ENCODE measurements around the gene TIMM8A.

TIMM8A gene

DNA sequence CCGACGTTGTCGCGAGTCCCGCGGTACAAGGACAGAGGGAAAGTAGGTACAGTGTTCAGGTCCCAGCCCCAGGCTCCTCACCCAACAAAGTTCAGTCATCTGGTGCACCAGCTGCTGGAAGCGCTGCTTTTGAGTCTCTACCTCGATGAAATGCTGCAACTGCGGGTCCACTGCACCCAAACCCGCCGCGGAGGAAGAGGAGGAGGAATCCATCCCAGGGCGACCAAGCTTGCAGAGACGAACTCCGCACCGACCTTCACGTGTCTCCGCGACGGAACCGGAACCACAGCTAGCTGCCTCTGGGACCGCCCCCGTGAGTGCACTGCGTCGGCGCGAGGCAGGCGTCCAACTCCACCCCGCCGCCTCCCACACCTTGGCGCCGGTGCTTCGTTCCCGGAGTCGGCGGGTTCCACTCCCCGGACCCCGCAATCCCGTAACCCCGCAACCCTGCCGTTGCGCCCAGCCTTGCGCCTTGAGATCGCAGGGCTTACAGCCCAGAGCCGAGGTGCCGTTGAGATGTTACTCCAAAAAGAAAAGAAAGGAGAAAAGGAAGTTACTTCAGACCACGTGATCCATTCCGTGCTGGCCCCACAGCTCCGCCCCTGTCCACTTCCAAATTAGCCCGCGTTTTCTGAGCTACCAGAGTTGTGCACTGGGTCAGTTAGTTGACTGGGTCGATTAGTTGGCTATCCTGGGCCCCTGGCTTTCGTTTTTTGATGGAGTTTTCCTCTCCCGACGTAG is at the start of gene TIMM8A:
TSS of gene TIMM8A (minus strand) at position 291 of the 741 bp plus-strand sequence. CDS start at position 213, 78 bp downstream.
- no peaks in the 10 kb centered on the region for H3K9me3 ChIP-seq (ENCODE audit: control insufficient read depth, insufficient read depth, low read length)
- peak within 1 kb of the TSS; percentile 87; the same call in 1 of the 2 replicates for H3K4me3 ChIP-seq (ENCODE audit: low read length)
- no peaks in the 10 kb centered on the region for H3K27me3 ChIP-seq (ENCODE audit: control insufficient read depth, insufficient read depth, low read length)
- DNase-seq (ENCODE audit: low read depth, low spot score) = peak; percentile 39
- no peaks in the 10 kb centered on the region for H3K36me3 ChIP-seq (ENCODE audit: control insufficient read depth, insufficient read depth, low read length)
- H3K4me1 ChIP-seq (ENCODE audit: control insufficient read depth, insufficient read depth, low read length) = no peaks in the 10 kb centered on the region
- no peak within 1 kb of the TSS for H3K27ac ChIP-seq (ENCODE audit: low read length)
- WGBS (ENCODE audit: insufficient coverage, insufficient read length) = no CpG with 5 or more reads among the region's 55 CpGs

- H3K27ac ChIP-seq (ENCODE audit: low read length) = no peak overlapping the region
- H3K4me3 ChIP-seq (ENCODE audit: low read length) = no peak overlapping the region
- H3K27me3 ChIP-seq (ENCODE audit: control insufficient read depth, insufficient read depth, low read length) = no peaks in the 10 kb centered on the region
- H3K36me3 ChIP-seq (ENCODE audit: control insufficient read depth, insufficient read depth, low read length) = peaks cover 5% of the 10 kb centered on the region; the same call in 1 of the 2 replicates
- no peak for DNase-seq (ENCODE audit: low read depth, low spot score)
- no CpG with 5 or more reads among the region's 4 CpGs for WGBS (ENCODE audit: insufficient coverage, insufficient read length)
- no peaks in the 10 kb centered on the region for H3K9me3 ChIP-seq (ENCODE audit: control insufficient read depth, insufficient read depth, low read length)
- no peaks in the 10 kb centered on the region for H3K4me1 ChIP-seq (ENCODE audit: control insufficient read depth, insufficient read depth, low read length)
These were observed 49.2 kb upstream of the TIMM8A start for GRCh38 chrX:101397779-101398178.

GRCh38 chrX:101395789-101396188 is 47.2 kb upstream of the TIMM8A start:
- Histone ChIP-seq H3K4me1 (ENCODE audit: control insufficient read depth, insufficient read depth, low read length) (no peaks in the 10 kb centered on the region), H3K9me3 (ENCODE audit: control insufficient read depth, insufficient read depth, low read length) (no peaks in the 10 kb centered on the region), H3K27ac (ENCODE audit: low read length) (no peak overlapping the region), H3K27me3 (ENCODE audit: control insufficient read depth, insufficient read depth, low read length) (no peaks in the 10 kb centered on the region), H3K4me3 (ENCODE audit: low read length) (no peak overlapping the region), H3K36me3 (ENCODE audit: control insufficient read depth, insufficient read depth, low read length) (peaks cover 15% of the 10 kb centered on the region; the same call in 1 of the 2 replicates)
- WGBS (ENCODE audit: insufficient coverage, insufficient read length) = no CpG with 5 or more reads among the region's 1 CpG
- no peak for DNase-seq (ENCODE audit: low read depth, low spot score)

DNA sequence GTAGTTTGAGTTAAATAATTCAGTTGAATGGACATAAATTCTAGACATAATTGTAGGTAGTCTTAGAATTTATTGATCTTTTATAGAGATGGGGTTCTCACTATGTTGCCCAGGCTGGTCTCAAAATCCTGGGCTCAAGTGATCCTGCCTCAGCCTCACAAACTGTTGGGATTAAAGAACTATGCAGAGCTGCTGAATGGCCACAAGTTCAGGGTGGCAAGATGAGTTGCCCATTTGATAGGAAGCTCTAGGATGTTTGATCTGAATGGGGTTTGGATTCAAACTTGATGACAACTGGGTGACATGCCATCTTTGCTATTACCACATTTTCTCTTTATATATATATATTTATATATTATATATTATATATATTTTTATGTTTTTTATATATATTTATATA is 45.8 kb upstream of the TIMM8A start:
- Histone ChIP-seq H3K36me3 (ENCODE audit: control insufficient read depth, insufficient read depth, low read length) (peaks cover 12% of the 10 kb centered on the region; the same call in 1 of the 2 replicates), H3K27ac (ENCODE audit: low read length) (no peak overlapping the region), H3K9me3 (ENCODE audit: control insufficient read depth, insufficient read depth, low read length) (no peaks in the 10 kb centered on the region), H3K4me1 (ENCODE audit: control insufficient read depth, insufficient read depth, low read length) (no peaks in the 10 kb centered on the region), H3K27me3 (ENCODE audit: control insufficient read depth, insufficient read depth, low read length) (no peaks in the 10 kb centered on the region), H3K4me3 (ENCODE audit: low read length) (no peak overlapping the region)
- no peak for DNase-seq (ENCODE audit: low read depth, low spot score)

- H3K4me1 ChIP-seq (ENCODE audit: control insufficient read depth, insufficient read depth, low read length) = no peaks in the 10 kb centered on the region
- no CpG with 5 or more reads among the region's 11 CpGs for WGBS (ENCODE audit: insufficient coverage, insufficient read length)
- H3K27me3 ChIP-seq (ENCODE audit: control insufficient read depth, insufficient read depth, low read length) = no peaks in the 10 kb centered on the region
- no peak overlapping the region for H3K4me3 ChIP-seq (ENCODE audit: low read length)
- DNase-seq (ENCODE audit: low read depth, low spot score) = no peak
- no peak overlapping the region for H3K27ac ChIP-seq (ENCODE audit: low read length)
- H3K9me3 ChIP-seq (ENCODE audit: control insufficient read depth, insufficient read depth, low read length) = no peaks in the 10 kb centered on the region
- peaks cover 12% of the 10 kb centered on the region; the same call in 1 of the 2 replicates for H3K36me3 ChIP-seq (ENCODE audit: control insufficient read depth, insufficient read depth, low read length)
These were observed 45.2 kb upstream of the TIMM8A start for GRCh38 chrX:101393530-101394305.

DNA sequence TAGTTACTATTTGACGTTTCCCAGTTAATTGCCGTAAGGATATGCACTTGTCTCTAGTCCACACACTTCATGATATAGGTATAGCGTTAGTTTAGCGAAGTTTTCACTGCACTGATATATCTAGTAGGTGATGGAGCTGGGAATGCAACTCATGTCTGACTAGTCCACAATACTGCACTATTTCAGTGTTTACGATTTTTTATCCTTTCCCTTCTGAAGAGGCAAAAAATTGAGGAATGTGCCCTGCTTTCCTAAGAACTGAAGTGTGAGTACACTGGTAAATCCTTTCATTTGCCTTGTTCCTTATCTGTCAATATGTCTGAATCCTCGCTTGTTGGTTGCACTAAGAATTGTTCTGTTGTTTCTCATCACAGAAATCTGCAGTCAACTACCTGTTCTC is 43.3 kb upstream of the TIMM8A start:
- no peaks in the 10 kb centered on the region for H3K27me3 ChIP-seq (ENCODE audit: control insufficient read depth, insufficient read depth, low read length)
- no peaks in the 10 kb centered on the region for H3K4me1 ChIP-seq (ENCODE audit: control insufficient read depth, insufficient read depth, low read length)
- H3K36me3 ChIP-seq (ENCODE audit: control insufficient read depth, insufficient read depth, low read length) = peaks cover 12% of the 10 kb centered on the region; the same call in 1 of the 2 replicates
- peak overlapping the region; percentile 98; the same call in 1 of the 2 replicates for H3K4me3 ChIP-seq (ENCODE audit: low read length)
- H3K27ac ChIP-seq (ENCODE audit: low read length) = no peak overlapping the region
- no peaks in the 10 kb centered on the region for H3K9me3 ChIP-seq (ENCODE audit: control insufficient read depth, insufficient read depth, low read length)
- no CpG with 5 or more reads among the region's 6 CpGs for WGBS (ENCODE audit: insufficient coverage, insufficient read length)
- DNase-seq (ENCODE audit: low read depth, low spot score) = no peak

- Histone ChIP-seq H3K9me3 (ENCODE audit: control insufficient read depth, insufficient read depth, low read length) (no peaks in the 10 kb centered on the region), H3K4me3 (ENCODE audit: low read length) (peak within 1 kb of the TSS; percentile 98), H3K4me1 (ENCODE audit: control insufficient read depth, insufficient read depth, low read length) (no peaks in the 10 kb centered on the region), H3K27ac (ENCODE audit: low read length) (no peak within 1 kb of the TSS), H3K36me3 (ENCODE audit: control insufficient read depth, insufficient read depth, low read length) (peaks cover 12% of the 10 kb centered on the region; the same call in 1 of the 2 replicates), H3K27me3 (ENCODE audit: control insufficient read depth, insufficient read depth, low read length) (no peaks in the 10 kb centered on the region)
- DNase-seq (ENCODE audit: low read depth, low spot score) = peak; percentile 67
- WGBS (ENCODE audit: insufficient coverage, insufficient read length) = no CpG with 5 or more reads among the region's 47 CpGs
These were observed 42.4 kb upstream of the TIMM8A start, which contains the start of gene RPL36A for GRCh38 chrX:101390664-101391525. Gene RPL36A (plus strand): TSS chrX:101391011. CDS start chrX:101391044, 33 bp downstream.

DNA sequence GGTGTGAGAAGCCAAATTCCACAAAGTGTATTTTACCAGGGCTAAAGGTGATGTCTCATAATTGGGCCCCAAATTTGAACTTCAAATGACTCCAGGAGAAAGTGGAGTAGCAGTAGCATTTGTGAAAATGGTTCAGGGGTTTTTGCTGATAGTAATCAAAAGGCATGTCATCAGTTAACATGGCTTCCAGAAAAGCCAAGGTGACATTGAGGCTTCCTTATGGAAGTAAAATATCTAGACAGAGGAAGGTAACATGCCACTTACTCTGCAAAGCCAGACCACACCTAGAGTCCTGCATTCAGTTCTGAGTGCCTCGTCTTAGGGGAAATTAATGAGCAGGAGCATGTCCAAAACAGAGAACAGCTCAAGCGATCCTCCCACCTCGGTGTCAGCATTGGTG is 40.1 kb upstream of the TIMM8A start:
- H3K9me3 ChIP-seq (ENCODE audit: control insufficient read depth, insufficient read depth, low read length) = no peaks in the 10 kb centered on the region
- H3K4me1 ChIP-seq (ENCODE audit: control insufficient read depth, insufficient read depth, low read length) = no peaks in the 10 kb centered on the region
- H3K27ac ChIP-seq (ENCODE audit: low read length) = no peak overlapping the region
- peaks cover 12% of the 10 kb centered on the region; the same call in 1 of the 2 replicates for H3K36me3 ChIP-seq (ENCODE audit: control insufficient read depth, insufficient read depth, low read length)
- no peaks in the 10 kb centered on the region for H3K27me3 ChIP-seq (ENCODE audit: control insufficient read depth, insufficient read depth, low read length)
- WGBS (ENCODE audit: insufficient coverage, insufficient read length) = no CpG with 5 or more reads among the region's 3 CpGs
- no peak for DNase-seq (ENCODE audit: low read depth, low spot score)
- H3K4me3 ChIP-seq (ENCODE audit: low read length) = no peak overlapping the region

- Histone ChIP-seq H3K4me1 (ENCODE audit: control insufficient read depth, insufficient read depth, low read length) (no peaks in the 10 kb centered on the region), H3K27ac (ENCODE audit: low read length) (no peak overlapping the region), H3K9me3 (ENCODE audit: control insufficient read depth, insufficient read depth, low read length) (no peaks in the 10 kb centered on the region), H3K36me3 (ENCODE audit: control insufficient read depth, insufficient read depth, low read length) (peaks cover 3% of the 10 kb centered on the region; the same call in 1 of the 2 replicates), H3K4me3 (ENCODE audit: low read length) (no peak overlapping the region), H3K27me3 (ENCODE audit: control insufficient read depth, insufficient read depth, low read length) (no peaks in the 10 kb centered on the region)
- no peak for DNase-seq (ENCODE audit: low read depth, low spot score)
- WGBS (ENCODE audit: insufficient coverage, insufficient read length) = no CpG with 5 or more reads among the region's 6 CpGs
These were observed 38.0 kb upstream of the TIMM8A start for GRCh38 chrX:101386542-101386885.

All from iPS DF 6.9 (cell line).